ENCODE data around the gene RBM45.
"Not testable (repeated sequence)": the region's sequence is repeated elsewhere in the genome, so short reads cannot be mapped to it uniquely, and the experiment has no call there.

Gene RBM45

GRCh38 chr2:178108176-178108575 lies 4.1 kb upstream of the RBM45 start:
- DNase-seq = no peak

GRCh38 chr2:178109813-178110212 lies 2.4 kb upstream of the RBM45 start:
- DNase-seq = peak; percentile 82 to 90

GRCh38 chr2:178110681-178111080 lies 1.6 kb upstream of the RBM45 start:
- no peak for DNase-seq

GRCh38 chr2:178111743-178112142 lies 494 bp upstream of the RBM45 start:
- DNase-seq = no peak

GRCh38 chr2:178114462-178114861 lies 2.2 kb downstream of the RBM45 start:
- no peak for DNase-seq

- no peak for DNase-seq
These were observed 3.0 kb downstream of the RBM45 start for GRCh38 chr2:178115271-178115670.

- DNase-seq = no peak
These were observed 5.5 kb downstream of the RBM45 start for GRCh38 chr2:178117725-178118124.

GRCh38 chr2:178119179-178119922 lies 7.1 kb downstream of the RBM45 start:
- no peak for DNase-seq

GRCh38 chr2:178123163-178123562 lies 10.9 kb downstream of the RBM45 start:
- no peak for DNase-seq

- no peak for DNase-seq
These were observed 12.9 kb downstream of the RBM45 start for GRCh38 chr2:178125125-178125524.

GRCh38 chr2:178125862-178126261 lies 13.6 kb downstream of the RBM45 start:
- DNase-seq = no peak

- DNase-seq = no peak
These were observed 16.8 kb downstream of the RBM45 start for GRCh38 chr2:178128836-178129630.

- no peak for DNase-seq
These were observed 24.2 kb downstream of the RBM45 start for GRCh38 chr2:178136321-178137025.

GRCh38 chr2:178142274-178143065 lies 30.2 kb downstream of the RBM45 start:
- DNase-seq = no peak

GRCh38 chr2:178143481-178143880 lies 31.2 kb downstream of the RBM45 start:
- DNase-seq = no peak

GRCh38 chr2:178152033-178152432 lies 39.8 kb downstream of the RBM45 start:
- no peak for DNase-seq

- DNase-seq = no peak
These were observed 40.3 kb downstream of the RBM45 start for GRCh38 chr2:178152542-178152941.

- DNase-seq = no peak
These were observed 40.7 kb downstream of the RBM45 start for GRCh38 chr2:178152977-178153376.

GRCh38 chr2:178153878-178154277 lies 41.6 kb downstream of the RBM45 start:
- not testable (repeated sequence) for DNase-seq

GRCh38 chr2:178155524-178155923 lies 43.3 kb downstream of the RBM45 start:
- DNase-seq = no peak

GRCh38 chr2:178157574-178157973 lies 45.3 kb downstream of the RBM45 start:
- DNase-seq = no peak

- no peak for DNase-seq
These were observed 47.7 kb downstream of the RBM45 start for GRCh38 chr2:178159966-178160365.

- DNase-seq = no peak
These were observed 48.4 kb downstream of the RBM45 start for GRCh38 chr2:178160601-178161000.
